Transverse colon (tissue), 4 donors: ENCODE results near the gene LAMA5. TPM values are rescaled to one million over a fixed set of nuclear protein-coding genes. Genes with fewer than 3 reads are reported as not detected.

ENCODE experiments used
- DNase-seq: peaks from one replicate; pipeline ENCODE4 v3.0.0-alpha.2; 2019
- H3K27ac ChIP-seq, 4 donors: fragments of 200-600 bp; sonication (generic); 2 replicates each; pipeline ENCODE4 v1.5.1; 2016 to 2018; ENCODE audit warnings: inconsistent platforms in 4 of 4
- H3K27me3 ChIP-seq: fragments of 200-600 bp; sonication (generic); 2 replicates; pipeline ENCODE4 v1.5.1; 2017; ENCODE audit warnings: inconsistent platforms
- H3K36me3 ChIP-seq, 4 donors: fragments of 200-600 bp; sonication (generic); 2 replicates each; pipeline ENCODE4 v1.5.1; 2017 to 2019; ENCODE audit warnings: inconsistent platforms in 4 of 4
- H3K4me1 ChIP-seq, 4 donors: fragments of 200-600 bp; sonication (generic); 2 replicates each; pipeline ENCODE4 v1.5.1; 2017 to 2020; ENCODE audit warnings: inconsistent platforms in 4 of 4
- H3K4me3 ChIP-seq, 4 donors: fragments of 200-600 bp; sonication (generic); 1 replicate in 1 of 4; 2 replicates in 3 of 4; pipeline versions ENCODE4 v1.5.1 to v1.6.1; 2017 to 2019; ENCODE audit warnings: inconsistent platforms in 4 of 4
- H3K9me3 ChIP-seq, 2 donors: fragments of 200-600 bp; sonication (generic); 2 replicates each; pipeline ENCODE4 v1.5.1; 2017 to 2019; ENCODE audit warnings: inconsistent platforms in 2 of 2
- CTCF ChIP-seq, 5 experiments: fragments of 200-600 bp in 3 of 5; fragments of 450-650 bp in 2 of 5; sonication (generic) in 3 of 5; IDR thresholded peaks; 1 replicate in 2 of 5; 2 replicates in 3 of 5; pipeline ENCODE4 v1.5.1; 2016 to 2017; ENCODE audit warnings: antibody characterized with exemption in 5 of 5, inconsistent platforms in 3 of 5, mild to moderate bottlenecking in 2 of 5, moderate library complexity in 1 of 5
- EP300 ChIP-seq: sonication (generic); formaldehyde crosslinking; IDR thresholded peaks from one replicate; pipeline ENCODE4 v1.6.1; 2017; ENCODE audit warnings: antibody characterized with exemption, low read depth
- POLR2A ChIP-seq: fragments of 450-650 bp; IDR thresholded peaks from one replicate; pipeline ENCODE4 v1.6.1; 2016; ENCODE audit warnings: antibody characterized with exemption, mild to moderate bottlenecking, moderate library complexity
- POLR2AphosphoS5 ChIP-seq, 3 donors: sonication (generic); formaldehyde crosslinking; IDR thresholded peaks; one replicate each; pipeline ENCODE4 v1.6.1; 2016; ENCODE audit warnings: antibody characterized with exemption in 3 of 3
- WGBS, 2 donors: methylation state at CpG; one replicate each; pipeline ENCODE4 v1.1.5; 2018; ENCODE audit warnings: low coverage in 1 of 2; 5-methylcytosine and 5-hydroxymethylcytosine counted together
- in situ Hi-C, 4 donors: fragments of 200-750 bp; cut with MboI; loops; one replicate each; pipeline versions ENCODE4 v1.15.0 to v1.15.1; 2017; ENCODE audit warnings: low sequenced_read_pairs in 3 of 4, low pct_ligation_motif_present in 1 of 4, low pct_unique_long_range_greater_than_20kb in 1 of 4
- intact Hi-C: fragments of 100-400 bp; cut with DNase I; formaldehyde crosslinking; loops from one replicate; pipeline ENCODE4 v1.15.1; 2023; ENCODE audit warnings: low total_unique reads
- total RNA-seq, 4 donors: library from RNA; depleted of rRNA; stranded (reverse); fragments of >200 nt; gene quantifications; one replicate each; pipeline ENCODE4 v1.1.0, GENCODE V29; 2016

Gene LAMA5
- total RNA-seq, 4 donors from 2014 or later = 33.2 to 269 (median 91.3) TPM

GRCh38 chr20:62392077-62392418 is 24.9 kb upstream of the LAMA5 start:
- Histone ChIP-seq H3K4me3 (no peak overlapping the region), H3K27ac (no peak overlapping the region), H3K9me3 (no peaks in the 10 kb centered on the region), H3K36me3 (peaks cover 0 to 3% (median 0%) of the 10 kb centered on the region in 4 donors), H3K27me3 (no peaks in the 10 kb centered on the region), H3K4me1 (peaks cover 8 to 11% (median 10%) of the 10 kb centered on the region in 4 donors)
- intact Hi-C loops (no loop called here), in situ Hi-C loops (no loop called here)
- WGBS, 2 donors = 78 to 90% methylated on average over 2 to 6 of the region's 10 CpGs
- TF ChIP-seq POLR2AphosphoS5 (IDR thresholded peaks at IDR 0.05) = no peak
- DNase-seq = no peak

- no peaks in the 10 kb centered on the region for H3K27me3 ChIP-seq
- intact Hi-C loops = no loop called here
- no peak overlapping the region for H3K27ac ChIP-seq
- H3K4me1 ChIP-seq = peaks cover 8 to 11% (median 10%) of the 10 kb centered on the region in 4 donors
- WGBS, 2 donors = 91% methylated on average over 43 of the region's 44 CpGs; no CpG with 5 or more reads in 1 of the 2 donors
- no peaks in the 10 kb centered on the region for H3K9me3 ChIP-seq
- peaks cover 0 to 3% (median 0%) of the 10 kb centered on the region in 4 donors for H3K36me3 ChIP-seq
- H3K4me3 ChIP-seq = no peak overlapping the region
- TF ChIP-seq POLR2AphosphoS5 (IDR thresholded peaks at IDR 0.05) (no peak), POLR2A (no peak), EP300 (no peak), CTCF (IDR thresholded peaks at IDR 0.05) (no peak)
- DNase-seq = no peak
- in situ Hi-C loops = no loop called here
Observed at GRCh38 chr20:62391165-62392076, 24.3 kb upstream of the LAMA5 start.

- Histone ChIP-seq H3K4me1 (peaks cover 13 to 18% (median 17%) of the 10 kb centered on the region in 4 donors), H3K27ac (no peak overlapping the region), H3K4me3 (no peak overlapping the region), H3K36me3 (peaks cover 0 to 3% (median 0%) of the 10 kb centered on the region in 4 donors), H3K9me3 (no peaks in the 10 kb centered on the region), H3K27me3 (no peaks in the 10 kb centered on the region)
- TF ChIP-seq POLR2AphosphoS5 (IDR thresholded peaks at IDR 0.05) = no peak
- no peak for TF ChIP-seq CTCF (IDR thresholded peaks at IDR 0.05)
- intact Hi-C loops = no loop called here
- DNase-seq = no peak
- in situ Hi-C loops = no loop called here
- 82 to 87% methylated on average over 12 to 28 of the region's 29 CpGs for WGBS, 2 donors
Observed at GRCh38 chr20:62390317-62391164, 23.4 kb upstream of the LAMA5 start.

- H3K27me3 ChIP-seq = no peaks in the 10 kb centered on the region
- peaks cover 18 to 24% (median 22%) of the 10 kb centered on the region in 4 donors for H3K4me1 ChIP-seq
- TF ChIP-seq POLR2AphosphoS5 (IDR thresholded peaks at IDR 0.05) = no peak
- TF ChIP-seq POLR2A = no peak
- no peak for TF ChIP-seq CTCF (IDR thresholded peaks at IDR 0.05)
- TF ChIP-seq EP300 = no peak
- intact Hi-C loops = no loop called here
- peaks cover 0 to 3% (median 0%) of the 10 kb centered on the region in 4 donors for H3K36me3 ChIP-seq
- in situ Hi-C loops = loop anchor here in 2 of 4 donors (10.0 kb wide), 1 partner anchor 95 kb away; no protein-coding TSS in a partner anchor
- no peak overlapping the region for H3K27ac ChIP-seq
- H3K4me3 ChIP-seq = no peak overlapping the region
- no peak for DNase-seq
- 74 to 100% methylated on average over 1 to 5 of the region's 5 CpGs for WGBS, 2 donors
- no peaks in the 10 kb centered on the region for H3K9me3 ChIP-seq
Observed at GRCh38 chr20:62389601-62390087, 22.5 kb upstream of the LAMA5 start.
